Neural progenitor cell (in vitro differentiated cells): ENCODE data around the gene KDM7A. TPM values are rescaled to one million over a fixed set of nuclear protein-coding genes. Genes with fewer than 3 reads are reported as not detected.

ENCODE experiments used
- DNase-seq: peaks from one replicate; pipeline ENCODE4 v3.0.0-alpha.2; 2016; ENCODE audit warnings: low spot score
- H2AFZ ChIP-seq: fragments of 200-600 bp; sonication (generic); replicated peaks from 2 replicates; pipeline ENCODE4 v1.6.1; 2016; ENCODE audit warnings: antibody characterized with exemption
- H3F3A ChIP-seq: fragments of 200-600 bp; sonication (generic); 2 replicates; pipeline ENCODE4 v1.6.1; 2016; ENCODE audit warnings: antibody characterized with exemption, low read depth
- H3K27ac ChIP-seq: fragments of 200-600 bp; sonication (generic); 2 replicates; pipeline ENCODE4 v1.5.1; 2016; ENCODE audit warnings: mild to moderate bottlenecking
- H3K27me3 ChIP-seq: fragments of 200-600 bp; sonication (generic); 2 replicates; pipeline ENCODE4 v1.6.1; 2016; ENCODE audit warnings: mild to moderate bottlenecking, moderate library complexity
- H3K36me3 ChIP-seq: fragments of 200-600 bp; sonication (generic); 2 replicates; pipeline ENCODE4 v1.5.1; 2016
- H3K4me1 ChIP-seq: fragments of 200-600 bp; sonication (generic); 2 replicates; pipeline ENCODE4 v1.6.1; 2016; ENCODE audit warnings: mixed run types
- H3K4me2 ChIP-seq: fragments of 200-600 bp; sonication (generic); 2 replicates; pipeline ENCODE4 v1.6.1; 2016
- H3K4me3 ChIP-seq: fragments of 200-600 bp; sonication (generic); 2 replicates; pipeline ENCODE4 v1.5.1; 2016
- H3K79me2 ChIP-seq: fragments of 200-600 bp; sonication (generic); 2 replicates; pipeline ENCODE4 v1.6.1; 2016; ENCODE audit warnings: low read depth
- H3K9ac ChIP-seq: fragments of 200-600 bp; sonication (generic); 2 replicates; pipeline ENCODE4 v1.6.1; 2016
- H3K9me3 ChIP-seq: fragments of 200-600 bp; sonication (generic); 2 replicates; pipeline ENCODE4 v1.5.1; 2016; ENCODE audit warnings: low read depth
- H4K20me1 ChIP-seq: fragments of 200-600 bp; sonication (generic); 2 replicates; pipeline ENCODE4 v1.6.1; 2016; ENCODE audit warnings: low read depth
- H3K27ac Mint-ChIP-seq: 3 replicates; pipeline ENCODE4 v1.8.0; 2021; ENCODE audit warnings: mixed read lengths
- H3K27me3 Mint-ChIP-seq: 2 replicates; pipeline ENCODE4 v1.8.0; 2022; ENCODE audit warnings: low read depth, mild to moderate bottlenecking, inconsistent platforms, moderate library complexity, mixed read lengths; ENCODE audit not compliant: insufficient read depth
- H3K36me3 Mint-ChIP-seq: 3 replicates; pipeline ENCODE4 v1.8.0; 2021; ENCODE audit warnings: mixed read lengths
- H3K4me1 Mint-ChIP-seq: 3 replicates; pipeline ENCODE4 v1.8.0; 2021; ENCODE audit warnings: mixed read lengths
- H3K4me3 Mint-ChIP-seq: 3 replicates; pipeline ENCODE4 v1.8.0; 2021; ENCODE audit warnings: mild to moderate bottlenecking, moderate library complexity, mixed read lengths
- H3K9me3 Mint-ChIP-seq: 3 replicates; pipeline ENCODE4 v1.8.0; 2020; ENCODE audit warnings: mixed read lengths
- EZH2 ChIP-seq: fragments of 200-600 bp; sonication (generic); IDR thresholded peaks from 2 replicates; pipeline ENCODE4 v1.6.1; 2017; ENCODE audit warnings: antibody characterized with exemption, mild to moderate bottlenecking, moderate library complexity
- EZH2phosphoT487 ChIP-seq: fragments of 200-600 bp; sonication (generic); IDR thresholded peaks from 2 replicates; pipeline ENCODE4 v1.6.1; 2017; ENCODE audit warnings: antibody characterized with exemption
- total RNA-seq: library from RNA; depleted of rRNA; stranded (reverse); fragments of >200 nt; gene quantifications from 2 replicates; pipeline ENCODE4 v1.2.3, GENCODE V29; 2015; ENCODE audit warnings: low replicate concordance
- TF ChIP-seq, protein P1 (sequence below): fragments of 200-600 bp; sonication (generic); IDR thresholded peaks from 2 replicates; pipeline ENCODE4 v1.5.1; 2017; ENCODE audit warnings: antibody characterized with exemption, mild to moderate bottlenecking

The KDM7A gene
- total RNA-seq, 1 donor from 2014 or later = 13.6 TPM

DNA sequence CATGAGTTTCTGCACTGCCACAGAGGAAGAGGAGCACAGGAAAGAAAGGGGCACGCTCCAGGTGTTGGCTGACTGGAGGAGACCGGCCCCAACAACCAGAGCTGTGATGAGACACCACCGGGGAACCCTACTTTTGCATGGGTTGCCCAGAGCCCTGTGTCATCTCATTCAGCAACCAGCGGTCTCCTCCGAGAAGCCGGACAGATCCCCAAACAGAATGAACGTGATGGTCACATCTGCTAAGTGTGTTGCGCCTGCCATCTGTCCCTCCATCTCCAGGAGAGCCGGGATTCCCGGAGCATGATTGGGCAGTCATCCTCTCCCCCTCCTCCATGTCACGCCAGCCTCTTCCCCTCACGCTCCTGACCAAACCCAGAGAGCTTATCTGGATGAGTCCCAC is 136.9 kb downstream of the KDM7A start:
- Mint-ChIP-seq H3K27ac (no peak overlapping the region), H3K27me3 (no peaks in the 10 kb centered on the region), H3K4me1 (no peaks in the 10 kb centered on the region), H3K4me3 (no peak overlapping the region), H3K9me3 (no peaks in the 10 kb centered on the region), H3K36me3 (no peaks in the 10 kb centered on the region)
- Histone ChIP-seq H4K20me1 (no peaks in the 10 kb centered on the region), H3K9ac (no peak overlapping the region), H2AFZ (no peak overlapping the region), H3K9me3 (no peaks in the 10 kb centered on the region), H3K27ac (no peak overlapping the region), H3K79me2 (no peaks in the 10 kb centered on the region), H3F3A (no peaks in the 10 kb centered on the region), H3K4me1 (no peaks in the 10 kb centered on the region), H3K4me2 (no peak overlapping the region), H3K27me3 (no peaks in the 10 kb centered on the region), H3K36me3 (no peaks in the 10 kb centered on the region), H3K4me3 (no peak overlapping the region)
- DNase-seq = no peak
- TF ChIP-seq, protein P1, sequence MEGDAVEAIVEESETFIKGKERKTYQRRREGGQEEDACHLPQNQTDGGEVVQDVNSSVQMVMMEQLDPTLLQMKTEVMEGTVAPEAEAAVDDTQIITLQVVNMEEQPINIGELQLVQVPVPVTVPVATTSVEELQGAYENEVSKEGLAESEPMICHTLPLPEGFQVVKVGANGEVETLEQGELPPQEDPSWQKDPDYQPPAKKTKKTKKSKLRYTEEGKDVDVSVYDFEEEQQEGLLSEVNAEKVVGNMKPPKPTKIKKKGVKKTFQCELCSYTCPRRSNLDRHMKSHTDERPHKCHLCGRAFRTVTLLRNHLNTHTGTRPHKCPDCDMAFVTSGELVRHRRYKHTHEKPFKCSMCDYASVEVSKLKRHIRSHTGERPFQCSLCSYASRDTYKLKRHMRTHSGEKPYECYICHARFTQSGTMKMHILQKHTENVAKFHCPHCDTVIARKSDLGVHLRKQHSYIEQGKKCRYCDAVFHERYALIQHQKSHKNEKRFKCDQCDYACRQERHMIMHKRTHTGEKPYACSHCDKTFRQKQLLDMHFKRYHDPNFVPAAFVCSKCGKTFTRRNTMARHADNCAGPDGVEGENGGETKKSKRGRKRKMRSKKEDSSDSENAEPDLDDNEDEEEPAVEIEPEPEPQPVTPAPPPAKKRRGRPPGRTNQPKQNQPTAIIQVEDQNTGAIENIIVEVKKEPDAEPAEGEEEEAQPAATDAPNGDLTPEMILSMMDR = no peak
- no peak for TF ChIP-seq EZH2phosphoT487
- no peak for TF ChIP-seq EZH2

DNA sequence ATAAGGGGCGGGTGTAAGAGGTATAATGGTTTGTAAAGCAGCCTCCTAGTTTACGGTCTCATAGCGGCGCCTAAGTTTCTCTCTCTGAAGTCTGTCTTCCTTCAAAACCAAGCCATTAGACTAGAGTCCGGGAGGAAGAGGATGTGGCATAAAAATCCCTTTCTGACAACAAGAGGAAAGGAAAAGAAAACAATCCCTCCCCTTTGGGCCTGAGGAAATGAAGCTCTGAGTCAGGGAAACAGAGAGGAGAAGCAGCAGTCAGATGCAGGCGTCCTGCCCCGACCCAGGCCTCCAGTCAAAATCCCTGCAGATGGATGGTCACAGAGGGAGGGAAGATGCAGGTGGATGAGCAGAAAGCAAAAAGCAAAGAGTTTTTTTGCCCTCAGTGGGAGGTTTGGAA is 137.7 kb downstream of the KDM7A start:
- Histone ChIP-seq H3K9me3 (no peaks in the 10 kb centered on the region), H3K4me3 (no peak overlapping the region), H3K36me3 (no peaks in the 10 kb centered on the region), H3K4me2 (no peak overlapping the region), H3K27ac (no peak overlapping the region), H3K9ac (no peak overlapping the region), H4K20me1 (no peaks in the 10 kb centered on the region), H3F3A (no peaks in the 10 kb centered on the region), H3K27me3 (no peaks in the 10 kb centered on the region), H2AFZ (no peak overlapping the region), H3K4me1 (no peaks in the 10 kb centered on the region), H3K79me2 (no peaks in the 10 kb centered on the region)
- DNase-seq = no peak
- Mint-ChIP-seq H3K4me1 (no peaks in the 10 kb centered on the region), H3K36me3 (no peaks in the 10 kb centered on the region), H3K27ac (no peak overlapping the region), H3K27me3 (no peaks in the 10 kb centered on the region), H3K4me3 (no peak overlapping the region), H3K9me3 (no peaks in the 10 kb centered on the region)
- TF ChIP-seq EZH2 = no peak
- TF ChIP-seq, protein P1 = no peak

DNA sequence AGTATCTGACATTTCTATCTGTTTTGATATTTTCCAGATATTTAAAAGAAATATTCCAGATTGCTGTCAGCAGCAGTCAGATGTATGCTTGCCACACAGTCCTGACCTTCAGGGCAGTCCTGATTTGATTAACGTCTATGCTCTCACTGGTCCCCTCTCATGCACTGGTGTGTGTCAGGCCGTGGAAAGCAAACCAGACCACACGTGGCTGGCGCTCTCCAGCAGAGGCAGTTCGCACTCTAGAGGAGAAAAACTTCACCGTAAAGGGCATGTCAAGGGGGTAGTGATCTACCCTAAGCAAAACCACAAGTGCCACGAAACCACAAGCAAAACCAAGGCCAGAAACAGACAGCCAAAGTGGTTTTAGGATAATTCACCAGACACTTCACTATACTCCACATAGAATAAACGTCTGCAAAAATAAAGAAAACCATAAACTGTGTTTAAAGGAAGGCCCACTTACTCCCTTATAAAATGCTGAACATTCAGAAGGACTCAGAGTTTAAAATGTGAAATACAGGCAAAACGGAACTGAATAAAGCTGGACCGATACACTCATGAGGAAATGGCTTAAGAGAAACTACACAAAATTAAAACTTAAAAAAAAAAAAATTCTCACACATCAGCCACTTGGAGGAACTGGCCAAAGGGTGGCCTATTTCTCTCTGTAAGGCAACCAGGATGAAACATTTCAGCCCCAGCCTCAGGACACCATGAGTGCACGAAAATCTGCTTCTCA is 140.4 kb downstream of the KDM7A start:
- no peaks in the 10 kb centered on the region for H3K4me1 ChIP-seq
- no peaks in the 10 kb centered on the region for H3K36me3 ChIP-seq
- no peaks in the 10 kb centered on the region for H3F3A ChIP-seq
- H3K27me3 ChIP-seq = no peaks in the 10 kb centered on the region
- no peak for TF ChIP-seq EZH2
- TF ChIP-seq, protein P1 = no peak
- no peak for TF ChIP-seq EZH2phosphoT487
- no peak overlapping the region for H3K9ac ChIP-seq
- Mint-ChIP-seq H3K9me3 (no peaks in the 10 kb centered on the region), H3K4me1 (no peaks in the 10 kb centered on the region), H3K27ac (no peak overlapping the region), H3K4me3 (no peak overlapping the region), H3K36me3 (no peaks in the 10 kb centered on the region), H3K27me3 (peaks cover 2% of the 10 kb centered on the region)
- H4K20me1 ChIP-seq = no peaks in the 10 kb centered on the region
- H3K9me3 ChIP-seq = no peaks in the 10 kb centered on the region
- H3K4me3 ChIP-seq = no peak overlapping the region
- DNase-seq = no peak
- H3K27ac ChIP-seq = no peak overlapping the region
- no peaks in the 10 kb centered on the region for H3K79me2 ChIP-seq
- H2AFZ ChIP-seq = no peak overlapping the region
- no peak overlapping the region for H3K4me2 ChIP-seq
